BE2C (cell line): Measurements from ENCODE around the gene CEP85L. TPM values are rescaled to one million over a fixed set of nuclear protein-coding genes. Genes with fewer than 3 reads are reported as not detected.

ENCODE experiments used
- DNase-seq: peaks from one replicate; pipeline ENCODE4 v3.0.0-alpha.2; 2020
- H3K27me3 ChIP-seq: fragments of 250-450 bp; sonication (Bioruptor Pico); 2 replicates; pipeline ENCODE4 v1.5.1; 2020; ENCODE audit warnings: mild to moderate bottlenecking
- H3K36me3 ChIP-seq: fragments of 250-450 bp; sonication (Bioruptor Pico); 2 replicates; pipeline ENCODE4 v1.5.1; 2020; ENCODE audit warnings: mild to moderate bottlenecking
- H3K4me1 ChIP-seq: fragments of 250-450 bp; sonication (Bioruptor Pico); 2 replicates; pipeline ENCODE4 v1.5.1; 2020
- H3K4me3 ChIP-seq: 2 replicates; pipeline ENCODE4 v1.5.1; 2011; ENCODE audit warnings: low read depth, low read length
- H3K9me3 ChIP-seq: fragments of 250-450 bp; sonication (Bioruptor Pico); 2 replicates; pipeline ENCODE4 v1.5.1; 2020
- CTCF ChIP-seq: IDR thresholded peaks from 2 replicates; pipeline ENCODE4 v1.5.1; 2012; ENCODE audit warnings: mild to moderate bottlenecking, low read depth, low read length
- polyA plus RNA-seq: library from polyadenylated mRNA; unstranded; fragments of >200 nt; gene quantifications from one replicate; pipeline ENCODE4 v1.2.1, GENCODE V29; 2012; ENCODE audit warnings: low read depth, missing spikeins; ENCODE audit not compliant: insufficient read length, insufficient read depth

CEP85L gene
- 1.5 TPM for polyA plus RNA-seq

GRCh38 chr6:118651282-118652050 is at the start of gene CEP85L:
Gene CEP85L, minus strand, starts transcription at chr6:118651591. Its CDS starts 322 bp downstream, at chr6:118651269.
- Histone ChIP-seq H3K9me3 (no peaks in the 10 kb centered on the region), H3K4me1 (peaks cover 9% of the 10 kb centered on the region), H3K4me3 (peak within 1 kb of the TSS; percentile 89), H3K27me3 (no peaks in the 10 kb centered on the region), H3K36me3 (peaks cover 4% of the 10 kb centered on the region; the same call in 1 of the 2 replicates)
- DNase-seq, result peak; percentile 98
- no peak for TF ChIP-seq CTCF

GRCh38 chr6:118700531-118700930 is 49.1 kb upstream of the CEP85L start:
- Histone ChIP-seq H3K27me3 (no peaks in the 10 kb centered on the region), H3K9me3 (no peaks in the 10 kb centered on the region), H3K4me3 (no peak overlapping the region), H3K4me1 (peaks cover 18% of the 10 kb centered on the region), H3K36me3 (no peaks in the 10 kb centered on the region)
- no peak for DNase-seq
- no peak for TF ChIP-seq CTCF

- Histone ChIP-seq H3K4me1 (peaks cover 11% of the 10 kb centered on the region), H3K27me3 (no peaks in the 10 kb centered on the region), H3K36me3 (no peaks in the 10 kb centered on the region), H3K4me3 (no peak overlapping the region), H3K9me3 (no peaks in the 10 kb centered on the region)
- TF ChIP-seq CTCF, result 0 out of 2 replicates have a peak, but pooled peaks have one; percentile 1
- DNase-seq, result no peak
These were observed 46.2 kb upstream of the CEP85L start for GRCh38 chr6:118697554-118697953.

- TF ChIP-seq CTCF, result no peak
- no peaks in the 10 kb centered on the region for H3K36me3 ChIP-seq
- no peaks in the 10 kb centered on the region for H3K9me3 ChIP-seq
- no peak for DNase-seq
- no peak overlapping the region for H3K4me3 ChIP-seq
- H3K4me1 ChIP-seq, result peaks cover 11% of the 10 kb centered on the region
- H3K27me3 ChIP-seq, result no peaks in the 10 kb centered on the region
These were observed 44.9 kb upstream of the CEP85L start for GRCh38 chr6:118696271-118696670.

- no peak for DNase-seq
- no peaks in the 10 kb centered on the region for H3K36me3 ChIP-seq
- H3K4me1 ChIP-seq, result peaks cover 10% of the 10 kb centered on the region
- no peak for TF ChIP-seq CTCF
- H3K4me3 ChIP-seq, result no peak overlapping the region
- H3K9me3 ChIP-seq, result no peaks in the 10 kb centered on the region
- no peaks in the 10 kb centered on the region for H3K27me3 ChIP-seq
These were observed 42.2 kb upstream of the CEP85L start for GRCh38 chr6:118693562-118693961.

GRCh38 chr6:118685823-118686449 is 34.5 kb upstream of the CEP85L start:
- no peaks in the 10 kb centered on the region for H3K9me3 ChIP-seq
- H3K27me3 ChIP-seq, result no peaks in the 10 kb centered on the region
- DNase-seq, result no peak
- TF ChIP-seq CTCF, result no peak
- no peak overlapping the region for H3K4me3 ChIP-seq
- no peaks in the 10 kb centered on the region for H3K36me3 ChIP-seq
- no peaks in the 10 kb centered on the region for H3K4me1 ChIP-seq
